IPS DF 19.7 (cell line): Measurements from ENCODE around the gene TNFRSF4.

ENCODE experiments used
- DNase-seq: peaks from one replicate; pipeline ENCODE4 v3.0.0-alpha.2; 2013; ENCODE audit warnings: low read depth, low spot score

The TNFRSF4 gene

DNA sequence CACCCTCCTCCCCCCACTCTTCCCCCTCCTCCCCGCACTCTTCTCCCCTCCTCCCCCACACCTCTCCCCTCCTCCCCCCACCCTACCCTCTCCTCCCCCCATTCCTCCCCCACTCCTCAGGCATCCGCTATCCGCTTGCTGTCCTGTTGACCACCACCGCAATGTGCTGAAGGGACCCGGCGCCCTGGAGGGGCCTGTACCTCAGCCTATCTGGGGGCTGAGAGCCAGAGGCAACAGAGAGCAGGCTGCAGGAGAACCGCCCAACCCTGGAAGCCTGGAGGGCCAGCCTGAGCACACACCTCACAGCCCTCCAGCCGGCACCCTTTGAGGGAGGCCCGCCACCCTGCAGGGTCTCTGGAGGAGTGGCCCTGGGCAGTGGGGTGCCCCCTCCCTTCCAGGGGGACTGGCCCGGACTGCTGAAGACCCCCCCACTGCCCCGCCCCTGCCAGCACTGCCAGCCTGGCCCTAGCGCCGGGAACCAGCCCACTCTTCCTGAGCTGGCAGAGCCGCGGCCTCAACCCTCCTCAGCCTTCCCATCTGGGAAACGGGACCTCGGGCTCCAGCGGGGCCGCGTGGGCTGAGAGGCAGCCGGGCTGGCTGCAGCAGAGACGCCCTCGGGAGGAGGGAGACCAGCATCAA, 31.3 kb upstream of the TNFRSF4 start:
- DNase-seq = no peak

DNA sequence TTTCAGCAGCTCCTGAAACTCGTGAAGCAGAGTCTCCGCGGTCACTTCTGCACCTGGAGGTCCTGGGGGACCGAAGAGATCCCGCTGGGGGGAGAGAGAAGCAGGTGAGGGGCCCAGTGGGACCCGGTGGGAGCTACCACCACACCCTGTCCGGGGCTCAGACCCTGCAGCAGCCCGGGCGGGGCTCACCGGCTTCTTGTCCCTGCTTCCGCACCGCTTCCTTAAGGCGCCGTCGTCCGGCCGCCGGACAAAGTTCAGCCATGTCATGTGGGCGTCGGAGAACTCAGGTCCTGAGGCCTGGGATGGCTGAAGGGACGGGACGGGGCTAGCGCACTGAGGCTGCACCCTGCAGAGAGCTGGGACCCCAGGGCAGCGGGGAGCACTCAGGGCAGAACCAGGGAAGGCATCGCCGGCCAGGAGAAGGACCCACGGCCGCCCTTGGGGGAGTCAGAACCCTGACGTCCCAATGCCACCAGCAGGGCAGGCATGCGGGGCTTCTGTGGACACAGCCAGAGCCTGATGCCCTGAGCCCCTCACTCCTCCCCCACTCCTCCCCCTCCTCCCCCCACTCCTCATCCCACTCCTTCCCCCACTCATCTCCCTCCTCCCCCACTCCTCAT, 30.3 kb upstream of the TNFRSF4 start:
- DNase-seq = no peak

DNA sequence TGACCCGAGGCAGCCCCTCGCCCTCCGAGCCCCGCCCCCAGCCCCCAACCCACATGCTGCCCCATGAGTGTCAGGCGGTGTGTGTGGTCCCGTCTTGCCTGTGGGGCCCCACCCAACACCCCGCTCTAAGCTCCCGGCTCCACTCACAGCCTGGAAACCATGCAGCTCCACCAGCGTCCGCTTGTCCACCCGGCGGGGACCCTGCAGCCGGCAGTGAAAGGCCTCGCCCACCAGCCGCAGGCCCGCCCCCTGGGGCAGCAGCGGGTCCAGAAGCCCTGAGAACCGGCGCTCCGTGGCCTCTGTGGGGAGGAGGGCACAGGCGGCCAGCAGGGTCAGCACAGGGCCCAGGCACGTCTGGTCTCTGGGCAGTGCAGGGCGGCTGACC, 29.8 kb upstream of the TNFRSF4 start:
- no peak for DNase-seq

DNA sequence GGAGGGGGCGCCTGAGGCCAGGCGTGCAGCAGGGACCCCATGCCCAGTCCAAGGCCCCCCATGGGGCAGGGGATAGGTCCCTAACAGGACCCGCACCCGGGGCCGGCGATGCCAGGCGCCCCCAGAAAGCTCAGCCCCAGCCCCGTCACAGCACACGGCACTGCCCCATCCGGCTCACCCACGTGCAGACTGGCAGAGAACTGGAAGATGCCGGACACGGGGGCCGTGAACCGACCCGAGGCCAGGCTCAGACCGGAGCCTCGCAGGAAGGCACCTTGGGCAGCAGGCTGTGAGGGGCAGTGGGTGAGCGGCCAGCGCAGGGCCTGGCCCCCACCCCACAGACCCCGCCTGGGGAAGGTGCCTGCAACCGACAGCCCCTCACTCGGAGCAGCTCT, 29.3 kb upstream of the TNFRSF4 start:
- no peak for DNase-seq

DNA sequence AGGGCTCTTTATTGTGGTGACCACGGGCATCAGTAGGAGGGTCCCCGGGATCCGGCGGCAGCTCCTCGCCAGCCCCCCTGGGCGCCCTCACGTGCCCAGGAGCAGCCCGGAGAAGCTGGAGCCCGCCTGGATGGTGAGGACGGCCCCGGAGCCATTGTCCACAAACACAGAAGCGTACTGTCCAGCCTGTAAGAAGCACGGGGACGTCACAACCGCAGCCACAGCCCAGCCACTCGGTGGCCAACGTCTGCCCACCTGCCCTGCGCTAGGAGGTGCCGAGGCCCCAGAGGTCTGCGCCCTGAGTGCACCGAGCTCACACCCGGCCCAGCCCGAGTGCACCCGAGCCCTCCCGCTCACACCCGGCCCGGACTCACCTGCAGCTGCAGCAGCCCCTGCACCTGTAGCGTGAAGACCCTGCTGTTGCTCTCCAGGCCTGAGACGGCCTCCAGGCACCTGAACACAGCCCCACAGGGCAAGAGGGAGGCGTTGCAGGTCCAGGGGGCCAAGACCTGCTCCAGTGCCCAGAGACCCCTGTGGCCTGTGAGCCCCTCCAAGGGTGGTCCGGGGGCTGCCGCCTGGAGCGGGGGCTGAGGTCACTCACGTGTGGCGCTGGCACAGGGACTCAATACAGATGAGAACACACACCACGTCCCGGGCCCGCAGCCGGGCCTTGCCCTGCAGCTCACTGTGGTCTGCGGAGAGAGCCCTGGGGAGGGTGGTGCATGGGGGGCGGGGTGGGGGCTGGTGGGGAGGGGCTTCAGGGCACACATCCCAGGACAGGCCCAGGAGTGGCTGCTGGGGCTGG, 28.7 kb upstream of the TNFRSF4 start:
- no peak for DNase-seq

DNA sequence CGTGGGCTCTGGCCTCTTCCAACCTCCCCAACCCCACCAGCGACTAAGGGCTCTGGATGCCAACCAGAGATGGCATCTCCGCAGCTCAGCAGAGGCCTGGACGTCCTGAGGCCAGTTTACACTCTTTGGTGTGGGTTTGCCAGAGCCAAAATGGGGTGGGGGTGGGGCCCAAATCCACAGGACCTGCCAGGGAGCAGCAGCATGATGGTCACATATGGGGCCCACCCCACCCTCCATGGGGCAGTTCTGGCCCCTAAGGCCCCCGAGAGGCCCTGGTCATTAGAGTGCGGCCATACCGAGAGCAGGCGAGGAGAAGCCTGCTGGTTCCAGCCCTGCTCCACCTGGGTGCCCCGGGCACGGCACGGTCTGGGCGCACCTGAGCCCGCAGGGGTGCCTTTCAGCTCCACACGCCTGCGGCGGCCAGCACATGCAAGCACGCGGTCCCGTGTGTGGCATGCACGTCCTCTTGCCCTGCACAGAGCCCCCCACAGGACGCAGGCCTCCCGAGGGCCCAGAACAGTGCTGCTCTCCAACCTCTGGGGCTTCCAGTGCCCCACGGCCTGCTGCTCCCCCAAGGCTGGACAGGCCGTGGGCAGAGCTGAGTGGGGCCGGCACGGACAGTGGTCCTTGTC, 27.8 kb upstream of the TNFRSF4 start:
- no peak for DNase-seq

DNA sequence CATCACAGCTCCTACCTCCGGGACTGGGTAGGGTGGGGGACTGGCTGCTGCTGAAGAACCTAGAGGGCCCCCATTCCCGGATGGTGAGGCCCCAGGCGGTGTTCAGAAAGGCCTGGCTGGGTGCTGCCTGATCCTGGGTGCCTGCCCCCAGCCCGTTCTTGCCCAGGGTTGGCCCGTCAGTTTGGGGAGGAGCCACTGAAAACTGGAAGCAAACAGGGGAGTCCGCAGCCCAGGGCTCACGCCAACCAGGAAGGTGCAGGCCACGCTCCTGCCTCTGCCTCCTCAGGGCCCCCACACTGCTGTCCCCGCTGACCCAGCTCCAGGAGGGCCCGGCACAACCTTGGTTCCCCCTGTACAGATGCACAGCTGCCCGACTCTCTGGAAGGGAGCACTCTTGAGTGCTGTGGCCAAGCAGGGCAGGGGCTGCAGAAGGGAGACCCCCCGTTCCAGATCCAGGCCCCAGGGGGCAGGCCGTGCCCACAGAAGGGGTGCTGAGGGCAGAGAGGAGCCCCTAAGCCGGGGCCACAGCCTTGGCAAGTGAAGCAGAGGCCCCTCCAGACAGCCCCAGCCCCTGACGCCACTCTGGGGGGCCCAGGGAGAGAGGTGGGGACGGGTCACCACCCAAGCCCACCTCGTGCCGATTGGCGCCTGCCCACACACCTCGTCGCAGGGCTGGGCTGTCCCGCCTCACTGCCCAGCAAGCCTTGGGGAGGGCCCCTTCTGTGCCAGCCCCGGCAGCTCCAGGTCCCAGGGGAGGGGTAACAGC, 27.1 kb upstream of the TNFRSF4 start:
- no peak for DNase-seq

DNA sequence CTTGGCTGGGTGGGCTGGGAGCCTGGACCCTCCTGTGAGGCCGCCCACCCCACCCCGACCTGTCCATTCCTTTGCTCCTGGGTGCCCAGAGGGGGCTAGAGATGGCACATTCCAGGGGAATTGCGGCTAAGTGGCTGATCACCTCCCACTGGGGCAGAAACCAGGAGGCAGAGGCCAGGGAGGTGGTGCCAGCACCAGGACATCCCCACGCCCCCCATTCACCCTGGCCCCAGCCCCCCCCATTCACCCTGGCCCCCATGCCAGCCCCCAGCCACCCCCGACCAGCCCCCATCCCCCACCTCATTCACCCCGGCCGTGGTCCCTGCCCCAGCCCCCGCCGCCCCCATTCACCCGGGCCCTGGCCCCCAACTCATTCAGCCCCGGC, 26.4 kb upstream of the TNFRSF4 start:
- DNase-seq = no peak

DNA sequence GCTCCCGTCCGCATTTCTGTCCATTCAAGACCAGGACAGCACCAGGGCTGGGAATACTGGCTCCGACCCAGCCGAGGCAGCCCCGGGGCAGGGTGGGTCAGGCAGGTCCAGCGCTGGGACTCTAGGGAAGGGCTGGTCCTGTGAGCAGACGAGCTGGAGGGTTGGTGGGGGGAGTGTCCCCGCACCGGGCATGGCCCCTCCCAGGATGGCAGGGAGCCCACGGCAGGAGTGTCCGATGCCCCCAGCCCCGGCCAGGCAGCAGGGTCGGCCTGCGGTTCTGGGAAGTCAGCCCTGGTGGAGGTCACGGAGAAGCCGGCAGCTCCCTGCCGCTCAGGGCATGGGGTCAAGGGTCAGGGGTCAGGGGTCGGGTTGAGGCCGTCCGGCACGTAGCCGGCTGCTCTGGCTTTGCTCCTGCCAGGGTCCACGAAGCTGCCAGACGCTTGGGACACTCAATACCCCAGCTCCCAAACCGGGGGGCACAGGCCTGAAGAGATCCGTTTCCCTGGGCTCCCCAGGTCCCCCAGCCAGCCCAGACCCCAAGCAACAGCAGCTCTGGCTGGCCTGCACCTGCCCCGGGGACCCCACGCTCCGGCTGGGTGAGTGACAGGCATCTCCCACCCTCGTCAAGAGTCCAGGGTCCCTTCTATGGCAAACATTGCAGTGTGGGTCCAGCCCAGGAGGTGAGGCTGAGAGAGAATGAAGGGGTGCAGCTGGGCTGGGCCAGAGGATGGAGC, 25.8 kb upstream of the TNFRSF4 start:
- no peak for DNase-seq

DNA sequence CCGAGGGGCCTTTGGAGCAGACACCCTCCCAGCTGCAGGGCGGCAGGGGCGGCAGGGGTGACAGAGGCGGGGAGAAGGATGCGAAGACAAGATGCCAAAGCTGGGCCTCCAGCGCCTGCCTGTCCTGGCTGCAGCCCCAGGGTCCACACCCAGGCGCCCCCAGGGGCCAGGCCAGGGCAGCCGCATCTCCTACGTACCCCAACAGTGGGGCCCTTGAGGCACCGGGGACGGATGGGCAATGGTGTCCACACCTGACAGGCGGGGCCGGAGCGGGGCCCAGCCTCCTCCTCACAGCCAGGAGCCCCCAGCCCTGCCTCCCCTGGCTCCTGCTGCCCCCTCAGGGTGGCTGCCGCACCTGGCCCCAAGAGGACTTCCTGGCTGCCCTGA, 25.3 kb upstream of the TNFRSF4 start:
- no peak for DNase-seq

DNA sequence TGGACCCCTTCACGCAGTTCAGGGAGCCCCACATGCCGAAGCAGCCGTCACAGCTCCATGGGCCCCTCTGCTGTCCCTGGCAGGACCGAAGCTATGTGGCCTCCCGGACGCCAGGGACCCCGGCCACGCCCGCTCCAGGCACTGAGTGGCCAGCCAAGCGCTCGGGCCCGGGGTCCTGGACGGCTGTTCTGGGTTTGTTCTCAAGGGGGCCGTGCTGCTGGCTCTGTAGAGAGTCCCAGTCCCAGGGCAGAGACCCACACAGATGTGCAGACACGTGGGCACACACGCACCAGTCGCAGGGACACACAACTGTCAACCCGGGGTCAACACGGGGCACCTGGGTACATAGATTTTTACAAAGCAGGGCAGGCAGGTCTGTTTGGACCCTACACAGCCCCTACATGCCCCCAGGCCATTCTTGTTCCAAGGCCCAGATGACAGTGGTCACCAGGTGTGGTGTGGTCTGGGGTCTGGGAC, 24.8 kb upstream of the TNFRSF4 start:
- no peak for DNase-seq

DNA sequence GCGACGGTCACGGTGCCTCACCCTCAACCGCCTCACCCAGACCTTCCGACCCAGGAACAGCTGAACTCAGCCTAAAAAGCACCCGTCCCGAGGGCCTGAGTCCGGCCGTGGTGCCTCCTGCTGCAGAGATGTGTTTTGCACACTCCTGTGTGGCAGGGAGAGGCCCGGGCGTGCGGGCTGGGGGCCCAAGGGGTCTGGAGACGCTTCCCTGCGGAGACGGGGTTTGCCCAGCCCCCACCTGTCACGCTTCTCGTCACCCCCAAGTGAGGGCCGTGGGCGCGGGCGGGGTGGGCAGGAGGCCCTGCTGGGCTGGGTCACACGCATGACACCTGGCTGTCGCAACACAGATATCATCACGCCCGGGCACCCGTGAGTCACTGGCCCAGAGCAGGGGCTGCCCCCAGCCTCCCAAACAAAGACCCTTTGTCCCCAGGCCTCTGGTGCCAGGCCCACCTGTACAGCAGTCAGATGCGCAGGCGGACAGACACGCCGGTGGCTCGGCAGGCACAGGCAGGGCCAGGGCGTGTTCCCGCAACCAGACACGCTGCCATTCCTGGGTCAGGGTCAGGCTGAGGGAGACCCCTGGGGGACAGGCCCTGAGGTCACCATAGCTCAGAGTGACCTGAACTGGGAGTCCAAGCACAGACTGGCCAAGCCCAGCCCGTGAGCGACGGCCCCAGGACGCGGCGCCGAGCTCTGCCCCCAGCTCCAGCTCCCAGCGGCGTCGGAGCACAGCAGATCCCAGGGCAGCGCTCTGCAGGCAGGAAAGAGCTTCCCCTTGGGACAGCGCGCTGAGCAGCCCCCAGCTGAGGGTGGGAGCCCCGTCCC, 24.1 kb upstream of the TNFRSF4 start:
- no peak for DNase-seq

DNA sequence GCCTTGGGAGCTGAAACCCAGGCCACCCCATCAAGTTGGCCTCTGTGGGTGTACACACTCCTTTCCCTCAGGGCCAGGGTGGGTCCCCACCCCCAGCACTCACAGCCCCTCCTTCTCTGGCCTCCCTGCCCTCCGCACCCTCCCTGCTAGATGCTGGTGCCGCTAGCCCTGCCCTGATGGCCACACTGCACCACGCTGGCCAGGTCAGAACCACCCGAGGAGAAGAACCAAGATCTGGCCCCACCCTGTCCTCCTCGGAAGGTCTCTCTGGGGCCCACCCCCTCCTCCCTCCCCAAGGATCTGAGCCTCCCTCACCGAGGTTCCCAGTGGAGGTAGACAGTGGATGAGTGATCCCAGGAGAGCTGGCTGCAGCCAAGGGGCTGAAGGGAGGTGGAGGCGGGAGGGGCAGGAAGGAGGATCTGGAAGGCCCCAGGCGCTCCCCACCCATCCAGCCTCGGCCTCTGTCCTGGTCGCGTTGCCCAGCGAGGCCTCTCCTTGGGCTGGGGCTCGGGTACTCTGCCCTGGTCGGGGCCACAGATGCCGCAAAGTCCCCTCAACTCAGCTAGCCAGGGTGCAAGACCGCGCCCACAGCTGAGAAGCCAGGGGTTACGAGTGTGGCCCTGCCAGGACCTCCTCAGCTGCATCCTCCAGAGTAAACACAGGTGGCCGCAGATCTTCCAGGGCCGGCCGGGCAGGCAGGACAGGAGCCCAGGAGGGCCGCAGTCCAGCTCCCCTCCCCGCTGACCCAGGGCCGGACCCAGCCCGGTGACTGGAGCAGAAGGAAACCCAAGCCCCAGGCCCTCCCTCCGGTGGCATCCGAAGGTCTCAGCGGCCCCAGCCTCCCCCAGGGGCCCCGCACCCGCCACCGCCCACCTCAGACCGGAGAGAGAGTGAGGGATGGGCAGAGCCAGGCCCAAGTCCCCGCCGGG, 23.3 kb upstream of the TNFRSF4 start:
- DNase-seq = no peak

DNA sequence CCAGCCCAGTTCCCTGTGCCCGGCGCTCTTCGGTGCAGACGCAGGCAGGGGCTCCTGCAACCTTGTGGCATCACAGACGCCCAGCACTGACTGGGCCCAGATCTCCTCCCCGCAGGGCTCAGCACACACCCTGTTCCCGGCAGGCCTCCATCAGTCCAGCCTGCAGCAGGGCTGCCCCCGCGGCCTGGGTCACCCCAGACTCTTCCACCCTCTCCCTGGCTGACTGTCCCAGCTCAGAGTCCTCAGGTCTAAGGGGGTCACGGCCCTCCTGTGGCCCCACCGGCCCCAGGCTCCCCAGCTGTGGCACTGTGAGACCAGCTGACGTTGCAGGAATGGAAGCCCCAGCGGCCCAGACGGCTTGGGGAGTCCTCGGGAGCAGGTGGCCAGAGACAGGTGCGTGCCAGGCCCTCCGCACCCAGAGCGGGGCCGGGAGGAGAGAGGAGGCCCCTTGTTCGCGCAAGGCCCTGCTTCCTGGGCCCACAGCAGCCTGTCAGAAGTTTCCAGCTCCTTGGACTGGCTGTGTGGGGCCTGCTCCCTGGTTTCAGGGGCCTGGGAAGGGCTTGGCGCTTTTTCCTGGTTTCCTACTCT, 22.3 kb upstream of the TNFRSF4 start:
- no peak for DNase-seq

DNA sequence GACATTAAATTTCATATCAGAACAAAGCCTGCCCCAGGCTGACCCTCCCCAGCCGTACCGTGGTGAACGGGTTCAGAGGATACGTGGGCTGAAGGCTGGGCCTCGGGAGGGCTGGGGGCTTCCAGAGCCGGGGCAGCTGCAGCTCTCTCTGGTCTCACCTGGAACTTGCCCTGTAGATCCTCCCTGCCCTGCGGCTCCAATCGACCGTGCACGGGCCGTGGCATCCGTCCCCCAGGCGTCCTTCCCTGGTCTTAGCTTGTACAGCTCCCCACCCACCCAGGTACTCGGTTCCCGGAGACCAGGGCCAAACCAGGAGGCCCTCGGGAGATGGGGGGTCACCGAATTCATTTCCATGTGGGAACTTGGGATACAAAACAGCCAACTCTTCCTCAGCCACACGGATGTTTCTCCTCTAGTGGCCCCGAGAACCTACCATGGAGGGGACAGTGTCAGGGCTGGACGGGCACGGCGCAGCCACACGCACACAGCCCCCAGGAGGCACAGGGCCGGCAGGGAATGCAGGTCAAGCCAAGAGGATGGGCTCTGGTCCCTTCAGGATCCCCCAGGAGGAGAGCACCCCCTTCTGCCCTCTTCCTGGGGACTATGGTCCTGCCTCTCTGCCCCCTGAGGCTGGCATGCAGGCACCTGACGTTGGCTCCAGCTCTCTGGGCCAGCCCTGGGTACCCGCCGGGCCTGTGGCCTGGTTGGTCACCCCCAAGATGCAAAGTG, 21.2 kb upstream of the TNFRSF4 start:
- DNase-seq = no peak

DNA sequence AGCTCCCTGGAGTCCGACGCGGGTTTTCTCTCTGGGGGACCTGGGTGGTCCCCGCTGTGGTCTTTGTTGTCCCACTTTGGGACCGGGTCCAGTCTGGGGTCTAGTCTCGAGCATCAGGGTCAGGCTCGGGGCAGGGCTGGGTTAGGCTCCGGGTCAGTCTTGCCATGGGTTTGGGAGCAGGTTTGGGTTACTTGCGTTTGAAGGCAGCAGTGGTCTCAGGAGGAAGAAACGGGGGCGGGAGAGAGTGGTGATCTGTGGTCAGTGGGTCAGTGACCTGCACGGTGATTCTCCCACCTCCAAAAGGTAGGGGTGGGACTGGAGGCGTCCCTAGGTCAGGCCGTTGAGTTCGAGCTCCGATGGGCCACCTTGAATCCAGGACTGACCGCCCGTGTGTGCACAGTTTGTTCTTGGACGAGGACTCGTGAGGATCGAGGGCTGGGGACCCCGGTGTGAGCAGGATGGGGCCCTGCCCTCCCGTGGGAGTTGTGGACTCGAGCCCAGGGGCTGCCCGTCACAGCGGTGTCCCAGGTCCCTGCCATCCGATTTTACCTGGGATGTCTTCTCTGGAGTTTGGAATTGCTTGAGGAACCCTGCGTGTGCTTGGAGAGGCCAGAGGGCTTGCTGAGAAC, 20.3 kb upstream of the TNFRSF4 start:
- DNase-seq = no peak

DNA sequence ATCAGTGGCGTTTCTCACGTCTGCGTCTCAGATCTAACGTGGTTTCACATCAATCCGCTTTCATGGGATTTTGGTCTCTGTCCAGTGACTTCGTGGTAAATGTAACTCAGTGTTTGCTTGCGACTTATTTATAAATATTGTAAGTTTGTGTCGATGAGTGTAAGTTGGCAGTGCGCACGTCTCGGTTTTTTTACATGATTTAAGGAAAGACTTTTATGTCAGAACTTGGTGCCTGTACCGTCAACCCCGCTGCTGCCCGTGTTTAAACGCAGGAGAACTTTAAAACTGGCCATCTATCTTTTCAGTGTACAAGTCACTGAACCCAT, 19.6 kb upstream of the TNFRSF4 start:
- no peak for DNase-seq
